Measurements from ENCODE around the gene MALAT1.

The MALAT1 gene

GRCh38 chr11:65553301-65554001, 54.6 kb downstream of the MALAT1 start:
- Histone ChIP-seq H3K9me3 (ENCODE audit: insufficient read depth, low read length) (no peaks in the 10 kb centered on the region), H4K20me1 (ENCODE audit: low read depth, low read length) (no peaks in the 10 kb centered on the region), H3K27me3 (ENCODE audit: low read length) (no peaks in the 10 kb centered on the region), H3K9me2 (replicated peaks; ENCODE audit: insufficient read depth, low read length) (no peaks in the 10 kb centered on the region), H2AFZ (ENCODE audit: low read depth, low read length, severe bottlenecking) (no peak overlapping the region), H3K4me3 (ENCODE audit: insufficient read depth, low read length, poor library complexity, severe bottlenecking) (no peak overlapping the region), H3K79me2 (ENCODE audit: insufficient read depth, low read length) (no peaks in the 10 kb centered on the region), H3K9ac (ENCODE audit: low read length) (no peak overlapping the region), H3K36me3 (ENCODE audit: low read length) (no peaks in the 10 kb centered on the region), H3F3A (ENCODE audit: insufficient read depth) (no peaks in the 10 kb centered on the region), H3K27ac (ENCODE audit: low read depth, low read length) (no peak overlapping the region), H3K4me2 (ENCODE audit: low read depth, low read length, poor library complexity, severe bottlenecking) (no peak overlapping the region)
- TF ChIP-seq CTCF (IDR thresholded peaks at IDR 0.05; ENCODE audit: insufficient read depth, low read length, poor library complexity, severe bottlenecking), result no peak
- no peak for TF ChIP-seq EZH2phosphoT487 (conservative IDR thresholded peaks at IDR 0.05; ENCODE audit: low read length)

GRCh38 chr11:65554057-65554818, 55.4 kb downstream of the MALAT1 start:
- Histone ChIP-seq H3K36me3 (ENCODE audit: low read length) (no peaks in the 10 kb centered on the region), H3K4me2 (ENCODE audit: low read depth, low read length, poor library complexity, severe bottlenecking) (no peak overlapping the region), H3K9ac (ENCODE audit: low read length) (no peak overlapping the region), H3K9me2 (replicated peaks; ENCODE audit: insufficient read depth, low read length) (no peaks in the 10 kb centered on the region), H3K9me3 (ENCODE audit: insufficient read depth, low read length) (no peaks in the 10 kb centered on the region), H3F3A (ENCODE audit: insufficient read depth) (no peaks in the 10 kb centered on the region), H4K20me1 (ENCODE audit: low read depth, low read length) (no peaks in the 10 kb centered on the region), H3K79me2 (ENCODE audit: insufficient read depth, low read length) (no peaks in the 10 kb centered on the region), H3K4me3 (ENCODE audit: insufficient read depth, low read length, poor library complexity, severe bottlenecking) (no peak overlapping the region), H3K27me3 (ENCODE audit: low read length) (no peaks in the 10 kb centered on the region), H2AFZ (ENCODE audit: low read depth, low read length, severe bottlenecking) (no peak overlapping the region), H3K27ac (ENCODE audit: low read depth, low read length) (no peak overlapping the region)
- TF ChIP-seq EZH2phosphoT487 (conservative IDR thresholded peaks at IDR 0.05; ENCODE audit: low read length) (no peak), CTCF (IDR thresholded peaks at IDR 0.05; ENCODE audit: insufficient read depth, low read length, poor library complexity, severe bottlenecking) (no peak)

GRCh38 chr11:65554842-65555430, 56.1 kb downstream of the MALAT1 start:
- Histone ChIP-seq H3K9me2 (replicated peaks; ENCODE audit: insufficient read depth, low read length) (no peaks in the 10 kb centered on the region), H3K9ac (ENCODE audit: low read length) (no peak overlapping the region), H3F3A (ENCODE audit: insufficient read depth) (no peaks in the 10 kb centered on the region), H3K36me3 (ENCODE audit: low read length) (no peaks in the 10 kb centered on the region), H3K4me3 (ENCODE audit: insufficient read depth, low read length, poor library complexity, severe bottlenecking) (no peak overlapping the region), H4K20me1 (ENCODE audit: low read depth, low read length) (no peaks in the 10 kb centered on the region), H3K27me3 (ENCODE audit: low read length) (no peaks in the 10 kb centered on the region), H3K9me3 (ENCODE audit: insufficient read depth, low read length) (no peaks in the 10 kb centered on the region), H3K4me2 (ENCODE audit: low read depth, low read length, poor library complexity, severe bottlenecking) (no peak overlapping the region), H2AFZ (ENCODE audit: low read depth, low read length, severe bottlenecking) (no peak overlapping the region), H3K79me2 (ENCODE audit: insufficient read depth, low read length) (no peaks in the 10 kb centered on the region), H3K27ac (ENCODE audit: low read depth, low read length) (no peak overlapping the region)
- no peak for TF ChIP-seq CTCF (IDR thresholded peaks at IDR 0.05; ENCODE audit: insufficient read depth, low read length, poor library complexity, severe bottlenecking)
- TF ChIP-seq EZH2phosphoT487 (conservative IDR thresholded peaks at IDR 0.05; ENCODE audit: low read length), result no peak

All from SU-DHL-6 (cell line).